GM21717 (cell line): ENCODE results near the gene CD274.
"Not testable (repeated sequence)": the region's sequence is repeated elsewhere in the genome, so short reads cannot be mapped to it uniquely, and the experiment has no call there.

ENCODE experiments used
- ATAC-seq: cut with Tn5 transposase; IDR thresholded peaks from one replicate; pipeline ENCODE4 v1.9.1; 2021; ENCODE audit warnings: mild to moderate bottlenecking, moderate library complexity; ENCODE audit not compliant: unreplicated experiment

The CD274 gene

GRCh38 chr9:5450359-5451091 lies at the start of gene CD274:
Gene CD274 (plus strand): TSS chr9:5450542. CDS start chr9:5456114, 5,572 bp downstream.
- ATAC-seq: peak; percentile 68

GRCh38 chr9:5402217-5402616 lies 48.1 kb upstream of the CD274 start:
- no peak for ATAC-seq

GRCh38 chr9:5408596-5408995 lies 41.7 kb upstream of the CD274 start:
- ATAC-seq: no peak

- no peak for ATAC-seq
Measured at GRCh38 chr9:5416953-5417352, 33.4 kb upstream of the CD274 start.

GRCh38 chr9:5418481-5418880 lies 31.9 kb upstream of the CD274 start:
- no peak for ATAC-seq

- ATAC-seq: no peak
Measured at GRCh38 chr9:5419987-5420386, 30.4 kb upstream of the CD274 start.

- no peak for ATAC-seq
Measured at GRCh38 chr9:5421163-5421562, 29.2 kb upstream of the CD274 start.

GRCh38 chr9:5422276-5422675 lies 28.1 kb upstream of the CD274 start:
- no peak for ATAC-seq

GRCh38 chr9:5425006-5425628 lies 25.2 kb upstream of the CD274 start:
- no peak for ATAC-seq

GRCh38 chr9:5427005-5427404 lies 23.3 kb upstream of the CD274 start:
- no peak for ATAC-seq

- no peak for ATAC-seq
Measured at GRCh38 chr9:5428172-5428571, 22.2 kb upstream of the CD274 start.

GRCh38 chr9:5428794-5429528 lies 21.4 kb upstream of the CD274 start:
- ATAC-seq: no peak

GRCh38 chr9:5429873-5430564 lies 20.3 kb upstream of the CD274 start:
- no peak for ATAC-seq

GRCh38 chr9:5430912-5431311 lies 19.4 kb upstream of the CD274 start:
- ATAC-seq: no peak

- ATAC-seq: not testable (repeated sequence)
Measured at GRCh38 chr9:5432890-5433289, 17.5 kb upstream of the CD274 start.

GRCh38 chr9:5433328-5433727 lies 17.0 kb upstream of the CD274 start:
- not testable (repeated sequence) for ATAC-seq

- ATAC-seq: not testable (repeated sequence)
Measured at GRCh38 chr9:5433841-5434810, 16.2 kb upstream of the CD274 start.

- ATAC-seq: no peak
Measured at GRCh38 chr9:5435912-5436311, 14.4 kb upstream of the CD274 start.

- no peak for ATAC-seq
Measured at GRCh38 chr9:5436441-5436840, 13.9 kb upstream of the CD274 start.
